PC-3 (cell line): Measurements from ENCODE around the gene DNAJC11.

Experiments
- EZH2 ChIP-seq: fragments of 300-600 bp; sonication (generic); IDR thresholded peaks from one replicate; pipeline ENCODE4 v1.6.1; 2017; ENCODE audit warnings: antibody characterized with exemption, mild to moderate bottlenecking, low read length; ENCODE audit not compliant: unreplicated experiment
- TF ChIP-seq, protein P1 (sequence below): fragments of 300-600 bp; sonication (generic); conservative IDR thresholded peaks from 2 replicates; pipeline ENCODE4 v1.5.1; 2017; ENCODE audit warnings: antibody characterized with exemption, low read depth, mild to moderate bottlenecking, low read length

DNA sequence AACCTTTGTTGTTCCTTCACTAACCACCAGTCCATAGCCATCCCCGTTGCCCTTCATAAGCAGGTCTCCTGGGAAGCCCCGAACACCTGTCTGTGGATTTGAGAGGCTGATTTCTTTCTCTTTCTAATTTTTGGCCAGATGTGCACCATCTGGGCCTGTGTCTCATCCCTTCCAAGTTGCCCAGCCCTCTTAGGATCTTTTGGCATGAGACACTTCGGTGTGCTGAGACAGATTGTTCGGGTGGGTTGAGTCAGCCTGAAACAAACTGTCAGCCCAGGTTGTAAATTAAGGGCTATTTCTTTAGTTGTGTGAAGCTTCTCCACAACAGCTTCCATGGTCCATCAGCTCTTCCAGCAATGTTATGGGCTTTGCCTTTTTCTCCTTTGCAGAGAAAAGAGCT lies 1.4 kb upstream of the DNAJC11 start:
- TF ChIP-seq, protein P1, sequence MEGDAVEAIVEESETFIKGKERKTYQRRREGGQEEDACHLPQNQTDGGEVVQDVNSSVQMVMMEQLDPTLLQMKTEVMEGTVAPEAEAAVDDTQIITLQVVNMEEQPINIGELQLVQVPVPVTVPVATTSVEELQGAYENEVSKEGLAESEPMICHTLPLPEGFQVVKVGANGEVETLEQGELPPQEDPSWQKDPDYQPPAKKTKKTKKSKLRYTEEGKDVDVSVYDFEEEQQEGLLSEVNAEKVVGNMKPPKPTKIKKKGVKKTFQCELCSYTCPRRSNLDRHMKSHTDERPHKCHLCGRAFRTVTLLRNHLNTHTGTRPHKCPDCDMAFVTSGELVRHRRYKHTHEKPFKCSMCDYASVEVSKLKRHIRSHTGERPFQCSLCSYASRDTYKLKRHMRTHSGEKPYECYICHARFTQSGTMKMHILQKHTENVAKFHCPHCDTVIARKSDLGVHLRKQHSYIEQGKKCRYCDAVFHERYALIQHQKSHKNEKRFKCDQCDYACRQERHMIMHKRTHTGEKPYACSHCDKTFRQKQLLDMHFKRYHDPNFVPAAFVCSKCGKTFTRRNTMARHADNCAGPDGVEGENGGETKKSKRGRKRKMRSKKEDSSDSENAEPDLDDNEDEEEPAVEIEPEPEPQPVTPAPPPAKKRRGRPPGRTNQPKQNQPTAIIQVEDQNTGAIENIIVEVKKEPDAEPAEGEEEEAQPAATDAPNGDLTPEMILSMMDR, result no peak
- TF ChIP-seq EZH2, result no peak
